GM18907 (cell line): ENCODE data around the gene MTMR6.
"Not testable (repeated sequence)": the region's sequence is repeated elsewhere in the genome, so short reads cannot be mapped to it uniquely, and the experiment has no call there.

ENCODE experiments used
- ATAC-seq: cut with Tn5 transposase; IDR thresholded peaks from one replicate; pipeline ENCODE4 v1.9.1; 2021; ENCODE audit warnings: mild to moderate bottlenecking, moderate library complexity; ENCODE audit not compliant: unreplicated experiment

Gene MTMR6

GRCh38 chr13:25286969-25287961 is at the start of gene MTMR6:
MTMR6 (minus strand) TSS chr13:25287488; CDS start chr13:25287247, 241 bp downstream.
- peak; percentile 96 for ATAC-seq

GRCh38 chr13:25335856-25336255 is 48.6 kb upstream of the MTMR6 start:
- no peak for ATAC-seq

GRCh38 chr13:25330541-25330940 is 43.3 kb upstream of the MTMR6 start:
- no peak for ATAC-seq

- ATAC-seq = no peak
Observed at GRCh38 chr13:25329706-25330105, 42.4 kb upstream of the MTMR6 start.

GRCh38 chr13:25324100-25324499 is 36.8 kb upstream of the MTMR6 start:
- no peak for ATAC-seq

GRCh38 chr13:25319771-25320170 is 32.5 kb upstream of the MTMR6 start:
- ATAC-seq = no peak

- not testable (repeated sequence) for ATAC-seq
Observed at GRCh38 chr13:25318946-25319345, 31.7 kb upstream of the MTMR6 start.

GRCh38 chr13:25310891-25311290 is 23.6 kb upstream of the MTMR6 start:
- ATAC-seq = no peak

GRCh38 chr13:25306671-25307464 is 19.6 kb upstream of the MTMR6 start:
- no peak for ATAC-seq

GRCh38 chr13:25302121-25302520 is 14.8 kb upstream of the MTMR6 start:
- ATAC-seq = no peak

GRCh38 chr13:25301347-25302113 is 14.2 kb upstream of the MTMR6 start, which contains the start of gene NUP58:
NUP58 (plus strand) TSS chr13:25301625; CDS start chr13:25301774, 149 bp downstream.
- peak; percentile 98 for ATAC-seq

GRCh38 chr13:25300861-25301346 is 13.6 kb upstream of the MTMR6 start:
- peak; percentile 29 for ATAC-seq

GRCh38 chr13:25295701-25296100 is 8.4 kb upstream of the MTMR6 start:
- ATAC-seq = no peak

- ATAC-seq = no peak
Observed at GRCh38 chr13:25295228-25295627, 7.9 kb upstream of the MTMR6 start.

GRCh38 chr13:25292301-25292700 is 5.0 kb upstream of the MTMR6 start:
- ATAC-seq = no peak

GRCh38 chr13:25291691-25292090 is 4.4 kb upstream of the MTMR6 start:
- ATAC-seq = no peak

GRCh38 chr13:25288966-25289365 is 1.7 kb upstream of the MTMR6 start:
- no peak for ATAC-seq

GRCh38 chr13:25286308-25286968 is 850 bp downstream of the MTMR6 start:
- ATAC-seq = peak; percentile 41

GRCh38 chr13:25281935-25282332 is 5.4 kb downstream of the MTMR6 start:
- ATAC-seq = peak; percentile 41
